Mesodermal cell (in vitro differentiated cells): ENCODE results near the gene NDFIP1.
A peak's percentile ranks its signal among the peaks of the same experiment; 100 is the strongest.
"Not testable (repeated sequence)": the region's sequence is repeated elsewhere in the genome, so short reads cannot be mapped to it uniquely, and the experiment has no call there.

Experiments
- H3K27ac ChIP-seq: 2 replicates; pipeline ENCODE4 v1.7.0; 2013; ENCODE audit warnings: mild to moderate bottlenecking, low read depth, low read length, moderate library complexity; ENCODE audit not compliant: severe bottlenecking
- H3K36me3 ChIP-seq: 2 replicates; pipeline ENCODE4 v1.7.1; 2013; ENCODE audit warnings: mild to moderate bottlenecking, low read length, moderate library complexity; ENCODE audit not compliant: control insufficient read depth, insufficient read depth
- H3K4me1 ChIP-seq: one replicate; pipeline ENCODE4 v1.7.1; 2013; ENCODE audit warnings: mild to moderate bottlenecking, low read length; ENCODE audit not compliant: insufficient read depth, control insufficient read depth, poor library complexity, severe bottlenecking
- H3K4me3 ChIP-seq: 2 replicates; pipeline ENCODE4 v1.7.0; 2013; ENCODE audit warnings: low read length, control low read depth, mild to moderate bottlenecking; ENCODE audit not compliant: insufficient read depth, poor library complexity, severe bottlenecking; ENCODE audit errors: extremely low read depth
- H3K9me3 ChIP-seq: 2 replicates; pipeline ENCODE4 v1.7.1; 2013; ENCODE audit warnings: mild to moderate bottlenecking, low read length, moderate library complexity; ENCODE audit not compliant: control insufficient read depth
- WGBS, 2 experiments: methylation state at CpG; one replicate each; pipeline ENCODE4 v1.1.5; 2013; ENCODE audit warnings: missing lambda C conversion rate in 2 of 2; ENCODE audit not compliant: insufficient coverage in 2 of 2; 5-methylcytosine and 5-hydroxymethylcytosine counted together

Gene NDFIP1

DNA sequence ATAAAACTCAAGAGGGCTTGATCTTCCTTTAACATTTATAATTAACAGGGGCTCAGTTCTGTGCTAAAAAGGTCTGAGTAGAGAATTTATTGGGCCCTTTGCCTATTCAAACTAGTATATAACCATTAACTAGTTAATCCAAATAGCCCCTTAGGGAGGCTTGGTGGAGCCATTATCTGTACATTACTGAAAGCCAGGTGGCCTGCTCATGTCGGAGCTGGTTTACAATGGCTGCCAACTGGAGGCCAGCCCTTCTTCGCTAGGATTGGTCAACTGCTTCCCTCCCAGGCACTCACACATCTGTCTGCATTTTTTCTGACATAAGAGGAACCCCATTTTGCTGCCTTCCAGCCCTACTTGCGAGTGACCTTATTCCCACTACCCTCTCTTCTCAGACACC lies 30.4 kb upstream of the NDFIP1 start:
- no peak overlapping the region for H3K27ac ChIP-seq
- WGBS, 2 experiments, result 89 to 92% methylated on average over 3 of the region's 3 CpGs
- H3K9me3 ChIP-seq, result no peaks in the 10 kb centered on the region
- no peak overlapping the region for H3K4me3 ChIP-seq
- no peaks in the 10 kb centered on the region for H3K36me3 ChIP-seq
- no peaks in the 10 kb centered on the region for H3K4me1 ChIP-seq

- 60 to 83% methylated on average over 1 of the region's 1 CpG for whole genome bisulfite sequencing, 2 experiments
- no peaks in the 10 kb centered on the region for H3K36me3 ChIP-seq
- no peak overlapping the region for H3K4me3 ChIP-seq
- no peaks in the 10 kb centered on the region for H3K4me1 ChIP-seq
- no peaks in the 10 kb centered on the region for H3K9me3 ChIP-seq
- no peak overlapping the region for H3K27ac ChIP-seq
These were observed 29.9 kb upstream of the NDFIP1 start for GRCh38 chr5:142078706-142079105.

DNA sequence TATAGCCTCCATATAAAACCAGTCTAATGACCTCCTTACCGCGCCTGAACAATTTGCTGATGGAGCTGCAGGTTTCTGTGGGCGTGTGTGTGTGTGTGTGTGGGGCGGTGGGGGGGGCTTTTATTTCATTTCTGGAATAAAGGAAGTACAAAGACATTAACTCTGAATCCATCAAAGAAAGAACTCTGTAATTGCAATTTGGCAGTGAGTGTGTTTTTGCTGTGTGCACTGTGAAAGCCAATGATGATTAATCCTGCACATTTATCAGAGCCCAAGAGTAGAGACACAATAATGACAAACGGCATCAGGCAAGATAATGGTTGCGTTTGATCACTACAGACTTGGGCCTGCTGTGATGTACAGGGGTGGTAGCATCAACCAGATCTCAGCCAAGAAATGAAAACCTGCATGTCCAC lies 29.3 kb upstream of the NDFIP1 start:
- Histone ChIP-seq H3K4me1 (no peaks in the 10 kb centered on the region), H3K4me3 (no peak overlapping the region), H3K36me3 (no peaks in the 10 kb centered on the region), H3K9me3 (no peaks in the 10 kb centered on the region), H3K27ac (no peak overlapping the region)
- WGBS, 2 experiments, result no CpG with 5 or more reads among the region's 6 CpGs

DNA sequence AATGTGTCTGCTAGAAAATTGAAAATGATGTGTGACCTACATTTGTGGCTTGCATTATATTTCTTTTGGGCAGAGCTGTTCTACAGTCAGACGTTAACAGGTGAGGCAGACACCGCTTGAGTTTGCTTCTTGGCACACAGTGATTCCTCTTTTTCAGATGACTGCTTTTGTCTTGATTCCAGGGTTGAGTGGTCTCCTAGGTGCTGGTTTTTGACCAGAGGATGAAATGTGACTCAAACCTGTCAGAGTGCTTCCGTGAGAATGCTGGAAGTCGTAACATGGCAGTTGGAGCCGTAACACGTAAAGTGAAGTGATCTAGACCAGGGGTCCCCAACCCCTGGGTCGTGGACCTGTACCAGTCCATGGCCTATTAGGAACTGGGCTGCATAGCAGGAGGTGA lies 28.3 kb upstream of the NDFIP1 start:
- no peaks in the 10 kb centered on the region for H3K9me3 ChIP-seq

DNA sequence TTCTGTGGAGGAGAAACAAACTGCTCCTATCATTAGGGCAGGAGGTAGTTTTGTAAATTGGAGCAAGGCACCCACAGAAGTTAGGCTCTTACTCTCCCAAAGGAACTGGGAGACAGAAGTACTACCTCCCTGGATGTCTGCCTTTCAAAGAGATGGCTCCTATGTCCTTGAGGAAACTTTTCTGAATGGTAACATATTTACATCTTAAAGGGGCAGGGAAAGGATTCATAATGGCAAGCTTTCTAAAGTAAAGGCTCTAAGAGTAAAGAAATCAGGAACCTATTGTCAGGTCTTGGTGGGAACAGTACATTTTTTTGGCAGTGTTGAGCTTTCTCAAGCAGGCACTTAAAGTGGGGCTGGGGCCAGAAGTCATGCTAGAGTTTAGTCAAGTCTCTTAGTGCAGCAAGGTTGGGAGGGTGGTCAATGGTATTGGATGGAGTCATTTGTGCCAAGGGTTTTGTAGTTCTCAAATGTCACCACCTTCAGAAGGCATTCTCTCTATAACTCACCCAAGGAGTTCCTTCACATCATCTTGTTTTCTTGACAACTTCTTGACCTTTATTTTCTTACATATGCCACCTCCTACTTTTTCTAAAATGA lies 26.3 kb upstream of the NDFIP1 start:
- no peaks in the 10 kb centered on the region for H3K9me3 ChIP-seq
- H3K27ac ChIP-seq, result no peak overlapping the region
- no peaks in the 10 kb centered on the region for H3K36me3 ChIP-seq
- no peak overlapping the region for H3K4me3 ChIP-seq
- no peaks in the 10 kb centered on the region for H3K4me1 ChIP-seq

More for the DNA sequence above, 28.3 kb upstream of the NDFIP1 start:
- H3K27ac ChIP-seq, result no peak overlapping the region
- H3K36me3 ChIP-seq, result no peaks in the 10 kb centered on the region
- H3K4me1 ChIP-seq, result no peaks in the 10 kb centered on the region
- H3K4me3 ChIP-seq, result no peak overlapping the region
- 93 to 96% methylated on average over 6 to 7 of the region's 7 CpGs for WGBS, 2 experiments

GRCh38 chr5:142086229-142086628 lies 22.4 kb upstream of the NDFIP1 start:
- Histone ChIP-seq H3K9me3 (no peaks in the 10 kb centered on the region), H3K4me1 (peaks cover 14% of the 10 kb centered on the region), H3K4me3 (no peak overlapping the region), H3K36me3 (no peaks in the 10 kb centered on the region), H3K27ac (no peak overlapping the region)

DNA sequence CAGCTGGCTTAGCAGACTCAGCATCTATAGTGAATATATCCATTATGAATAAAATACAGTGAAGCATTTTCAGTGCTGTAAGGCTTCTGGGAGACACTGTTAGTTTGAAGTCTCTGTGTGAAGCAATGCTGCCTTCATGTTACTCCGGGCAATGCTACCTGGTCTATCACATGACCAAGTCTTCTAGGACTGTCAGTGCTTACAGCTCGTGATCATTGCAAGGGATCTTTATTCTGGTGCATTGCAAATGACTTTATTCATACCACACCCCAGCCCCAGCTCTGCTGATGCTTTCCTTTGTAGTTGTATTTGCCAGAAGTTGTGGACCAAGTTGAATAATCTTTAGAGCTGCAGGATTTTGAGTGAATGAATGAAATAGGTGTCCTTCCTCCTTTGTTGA lies 21.9 kb upstream of the NDFIP1 start:
- 77 to 100% methylated on average over 1 to 2 of the region's 2 CpGs for WGBS, 2 experiments
- H3K36me3 ChIP-seq, result no peaks in the 10 kb centered on the region
- H3K27ac ChIP-seq, result no peak overlapping the region
- H3K9me3 ChIP-seq, result no peaks in the 10 kb centered on the region
- no peak overlapping the region for H3K4me3 ChIP-seq
- H3K4me1 ChIP-seq, result peaks cover 14% of the 10 kb centered on the region

DNA sequence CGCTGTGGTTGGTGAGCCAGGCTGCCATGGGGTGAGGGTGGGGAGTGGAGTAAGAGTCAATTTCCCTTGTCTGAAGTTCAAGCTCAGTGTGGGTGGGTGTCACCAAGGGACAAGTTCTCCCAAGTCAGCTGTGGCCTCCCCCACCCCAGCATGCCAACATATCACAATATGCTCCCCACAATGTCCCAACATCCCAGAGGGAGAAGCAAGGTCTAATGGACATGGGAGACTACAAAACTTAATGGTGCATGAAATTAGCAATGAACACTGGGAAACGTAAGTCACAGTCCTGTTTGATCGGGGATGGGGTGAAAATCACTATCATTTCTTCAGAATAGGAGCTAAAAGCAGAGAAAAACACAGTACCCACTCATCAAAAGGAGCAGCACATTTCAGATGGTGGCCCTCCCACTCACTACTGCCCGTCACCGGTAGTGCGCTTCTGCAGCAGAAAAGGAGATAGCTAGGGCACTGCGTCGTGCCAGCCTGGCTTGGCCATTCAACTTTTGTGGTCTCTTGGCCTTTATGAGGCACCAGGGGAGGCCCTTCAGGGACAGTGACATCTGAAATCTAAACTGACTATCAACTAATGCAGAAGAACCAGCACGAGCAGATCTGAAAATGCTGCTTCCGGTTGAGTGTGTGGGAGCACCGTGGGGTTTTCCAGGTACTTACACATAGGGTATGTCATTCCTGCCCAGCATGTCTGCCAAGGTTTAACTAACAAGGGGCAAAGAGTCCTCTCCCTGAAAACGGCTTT lies 20.5 kb upstream of the NDFIP1 start:
- 95 to 96% methylated on average over 10 to 11 of the region's 12 CpGs for WGBS, 2 experiments
- no peak overlapping the region for H3K27ac ChIP-seq

DNA sequence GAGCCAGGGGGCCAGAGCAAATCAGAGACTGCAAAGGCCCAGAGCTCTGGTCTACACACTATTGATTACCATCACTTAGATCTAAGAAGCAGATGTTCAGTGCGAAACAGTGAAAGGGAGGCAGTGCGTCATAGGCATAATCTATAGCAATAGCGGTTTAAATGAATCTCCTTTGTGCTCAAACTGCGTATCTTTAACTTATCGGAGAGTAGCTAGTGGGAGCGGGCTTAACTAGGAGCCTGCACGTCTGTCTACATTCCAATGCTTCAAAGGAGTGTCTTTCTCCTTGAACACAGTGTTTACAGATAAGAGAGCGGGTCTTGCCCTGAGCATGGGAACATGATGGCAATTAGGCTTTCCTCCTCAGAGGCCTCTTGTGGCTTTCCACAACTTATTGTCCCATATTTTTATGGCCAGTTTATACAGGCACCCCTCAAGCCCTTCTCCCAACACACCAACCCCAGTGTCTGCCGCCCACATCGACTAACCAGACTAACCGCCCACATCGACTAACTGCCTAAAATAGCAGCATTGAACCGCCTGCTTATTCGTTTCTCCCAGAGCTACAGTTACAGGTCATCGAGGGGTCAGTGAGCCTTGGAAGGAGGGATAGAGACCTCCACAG lies 19.6 kb upstream of the NDFIP1 start:
- H3K9me3 ChIP-seq, H3K36me3 ChIP-seq, H3K4me3 ChIP-seq: not testable (repeated sequence)
- WGBS, 2 experiments, result 79 to 89% methylated on average over 12 to 15 of the region's 15 CpGs
- Histone ChIP-seq H3K4me1 (peaks cover 14% of the 10 kb centered on the region), H3K27ac (peak overlapping the region; percentile 58)

More for the DNA sequence above, 20.5 kb upstream of the NDFIP1 start:
- Histone ChIP-seq H3K36me3 (no peaks in the 10 kb centered on the region), H3K9me3 (no peaks in the 10 kb centered on the region), H3K4me3 (no peak overlapping the region), H3K4me1 (peaks cover 14% of the 10 kb centered on the region)

DNA sequence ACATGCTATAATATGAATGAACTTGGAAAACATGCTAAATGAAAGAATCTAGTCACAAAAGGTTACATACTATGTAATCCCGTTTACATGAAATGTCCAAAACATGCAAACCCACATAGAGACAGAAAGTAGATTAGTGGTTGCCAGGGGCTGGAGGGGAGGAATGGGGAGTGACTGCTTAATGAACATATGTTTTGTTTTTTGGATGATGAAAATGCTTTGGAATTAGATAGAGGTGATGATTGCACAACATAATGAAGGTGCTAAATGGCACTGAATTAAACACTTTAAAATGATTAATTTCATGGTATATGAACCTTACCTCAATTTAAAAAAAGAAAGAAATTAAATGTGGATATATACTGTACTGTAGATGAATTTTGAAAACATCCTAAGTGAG lies 17.6 kb upstream of the NDFIP1 start:
- Histone ChIP-seq H3K4me1 (peaks cover 14% of the 10 kb centered on the region), H3K4me3 (no peak overlapping the region), H3K9me3 (no peaks in the 10 kb centered on the region), H3K27ac (no peak overlapping the region), H3K36me3 (no peaks in the 10 kb centered on the region)
- WGBS, 2 experiments, result no CpG with 5 or more reads among the region's 1 CpG

GRCh38 chr5:142091922-142092321 lies 16.7 kb upstream of the NDFIP1 start:
- Histone ChIP-seq H3K9me3 (no peaks in the 10 kb centered on the region), H3K27ac (no peak overlapping the region), H3K36me3 (no peaks in the 10 kb centered on the region), H3K4me1 (peaks cover 14% of the 10 kb centered on the region), H3K4me3 (no peak overlapping the region)
- WGBS, 2 experiments, result no CpG with 5 or more reads among the region's 2 CpGs
